ENCODE results near the gene NAA80. TPM values are rescaled to one million over a fixed set of nuclear protein-coding genes. Genes with fewer than 3 reads are reported as not detected.
"Not testable (repeated sequence)": the region's sequence is repeated elsewhere in the genome, so short reads cannot be mapped to it uniquely, and the experiment has no call there.

NAA80 gene
- total RNA-seq, 1 donor from 2014 or later = 10.1 TPM

- TF ChIP-seq EZH2phosphoT487 (IDR thresholded peaks at IDR 0.05) = no peak
- TF ChIP-seq CTCF (IDR thresholded peaks at IDR 0.05) = no peak
- TF ChIP-seq EZH2 (IDR thresholded peaks at IDR 0.05) = no peak
- H3K4me3 Mint-ChIP-seq = no peak overlapping the region
Measured at GRCh38 chr3:50314342-50314741, 15.1 kb upstream of the NAA80 start.

GRCh38 chr3:50312041-50312440 is 12.8 kb upstream of the NAA80 start:
- peaks cover 19% of the 10 kb centered on the region for H3K9me3 Mint-ChIP-seq
- DNase-seq (ENCODE audit: low spot score); H3K4me1 ChIP-seq; H3F3A ChIP-seq (ENCODE audit: low read depth); H3K36me3 ChIP-seq; H3K4me2 ChIP-seq; H3K27me3 ChIP-seq; H4K20me1 ChIP-seq (ENCODE audit: low read depth); H2AFZ ChIP-seq (replicated peaks); H3K4me3 Mint-ChIP-seq; H3K4me1 Mint-ChIP-seq; H3K9ac ChIP-seq; H3K27me3 Mint-ChIP-seq (ENCODE audit: insufficient read depth, low read depth); H3K4me3 ChIP-seq; H3K79me2 ChIP-seq (ENCODE audit: low read depth); H3K27ac Mint-ChIP-seq; H3K27ac ChIP-seq: not testable (repeated sequence)
- peaks cover 23% of the 10 kb centered on the region for H3K9me3 ChIP-seq (ENCODE audit: low read depth)
- peaks cover 29% of the 10 kb centered on the region for H3K36me3 Mint-ChIP-seq

More at GRCh38 chr3:50314342-50314741, 15.1 kb upstream of the NAA80 start:
- H3K27me3 Mint-ChIP-seq (ENCODE audit: insufficient read depth, low read depth) = peaks cover 3% of the 10 kb centered on the region
- no peak overlapping the region for H3K27ac ChIP-seq
- H3K27me3 ChIP-seq = no peaks in the 10 kb centered on the region
- no peak overlapping the region for H3K4me2 ChIP-seq
- peaks cover 7% of the 10 kb centered on the region for H3K4me1 ChIP-seq
- H3K27ac Mint-ChIP-seq = no peak overlapping the region
- H4K20me1 ChIP-seq (ENCODE audit: low read depth) = peaks cover 21% of the 10 kb centered on the region
- peaks cover 43% of the 10 kb centered on the region for H3K36me3 Mint-ChIP-seq
- H2AFZ ChIP-seq (replicated peaks) = no peak overlapping the region
- H3F3A ChIP-seq (ENCODE audit: low read depth) = no peaks in the 10 kb centered on the region
- H3K9me3 Mint-ChIP-seq = peaks cover 11% of the 10 kb centered on the region
- DNase-seq (ENCODE audit: low spot score) = no peak
- H3K79me2 ChIP-seq (ENCODE audit: low read depth) = peaks cover 22% of the 10 kb centered on the region
- H3K36me3 ChIP-seq = no peaks in the 10 kb centered on the region
- H3K4me3 ChIP-seq = no peak overlapping the region
- no peak overlapping the region for H3K9ac ChIP-seq
- peaks cover 12% of the 10 kb centered on the region for H3K4me1 Mint-ChIP-seq
- H3K9me3 ChIP-seq (ENCODE audit: low read depth) = peaks cover 6% of the 10 kb centered on the region

- H3K9ac ChIP-seq = no peak overlapping the region
- peaks cover 8% of the 10 kb centered on the region for H3K4me1 ChIP-seq
- H3K27ac ChIP-seq = no peak overlapping the region
- Mint-ChIP-seq H3K27ac (no peak overlapping the region), H3K27me3 (ENCODE audit: insufficient read depth, low read depth) (peaks cover 10% of the 10 kb centered on the region), H3K4me1 (peaks cover 16% of the 10 kb centered on the region), H3K36me3 (peaks cover 5% of the 10 kb centered on the region), H3K4me3 (no peak overlapping the region), H3K9me3 (peaks cover 25% of the 10 kb centered on the region)
- H4K20me1 ChIP-seq (ENCODE audit: low read depth) = no peaks in the 10 kb centered on the region
- DNase-seq (ENCODE audit: low spot score) = peak; percentile 1
- H3K4me3 ChIP-seq = no peak overlapping the region
- peaks cover 10% of the 10 kb centered on the region for H3F3A ChIP-seq (ENCODE audit: low read depth)
- H3K79me2 ChIP-seq (ENCODE audit: low read depth) = no peaks in the 10 kb centered on the region
- H3K27me3 ChIP-seq = no peaks in the 10 kb centered on the region
- H2AFZ ChIP-seq (replicated peaks) = no peak overlapping the region
- H3K4me2 ChIP-seq = no peak overlapping the region
- TF ChIP-seq CTCF (IDR thresholded peaks at IDR 0.05) (no peak), EZH2phosphoT487 (IDR thresholded peaks at IDR 0.05) (no peak), EZH2 (IDR thresholded peaks at IDR 0.05) (no peak)
- no peaks in the 10 kb centered on the region for H3K36me3 ChIP-seq
- peaks cover 20% of the 10 kb centered on the region for H3K9me3 ChIP-seq (ENCODE audit: low read depth)
Measured at GRCh38 chr3:50304601-50305000, 5.4 kb upstream of the NAA80 start.

- no peaks in the 10 kb centered on the region for H3K79me2 ChIP-seq (ENCODE audit: low read depth)
- H3K4me1 Mint-ChIP-seq = peaks cover 22% of the 10 kb centered on the region
- H3K36me3 Mint-ChIP-seq = peaks cover 3% of the 10 kb centered on the region
- H3K36me3 ChIP-seq = no peaks in the 10 kb centered on the region
- no peak within 1 kb of the TSS for H3K4me3 ChIP-seq
- no peak within 1 kb of the TSS for H3K27ac Mint-ChIP-seq
- TF ChIP-seq EZH2 (IDR thresholded peaks at IDR 0.05) (no peak), CTCF (IDR thresholded peaks at IDR 0.05) (peak; percentile 17), EZH2phosphoT487 (IDR thresholded peaks at IDR 0.05) (no peak)
- H3K27ac ChIP-seq = peak within 1 kb of the TSS; percentile 37
- H3K4me2 ChIP-seq = no peak within 1 kb of the TSS
- H2AFZ ChIP-seq (replicated peaks) = no peak within 1 kb of the TSS
- peaks cover 6% of the 10 kb centered on the region for H4K20me1 ChIP-seq (ENCODE audit: low read depth)
- H3K4me1 ChIP-seq = peaks cover 13% of the 10 kb centered on the region
- H3F3A ChIP-seq (ENCODE audit: low read depth) = peaks cover 5% of the 10 kb centered on the region
- H3K9me3 Mint-ChIP-seq = peaks cover 14% of the 10 kb centered on the region
- peak; percentile 69 for DNase-seq (ENCODE audit: low spot score)
- peaks cover 10% of the 10 kb centered on the region for H3K27me3 Mint-ChIP-seq (ENCODE audit: insufficient read depth, low read depth)
- no peaks in the 10 kb centered on the region for H3K27me3 ChIP-seq
- no peak within 1 kb of the TSS for H3K4me3 Mint-ChIP-seq
- no peak within 1 kb of the TSS for H3K9ac ChIP-seq
- H3K9me3 ChIP-seq (ENCODE audit: low read depth) = peaks cover 8% of the 10 kb centered on the region
Measured at GRCh38 chr3:50303013-50303815, 4.0 kb upstream of the NAA80 start, which contains the start of gene HYAL1. Gene HYAL1 (minus strand): TSS chr3:50303574. CDS start chr3:50302956, 618 bp downstream.
